Left lung (tissue), 10 donors: ENCODE results near the gene SMAD7. TPM values are rescaled to one million over a fixed set of nuclear protein-coding genes. Genes with fewer than 3 reads are reported as not detected.
A peak's percentile ranks its signal among the peaks of the same experiment; 100 is the strongest.

Experiments
- ATAC-seq: fragments of 200-7000 bp; cut with Tn5 transposase; one replicate; pipeline ENCODE4 v1.9.1; 2020; ENCODE audit warnings: moderate library complexity
- DNase-seq, 4 donors: peaks; one replicate each; pipeline ENCODE4 v3.0.0-alpha.2; 2013 to 2020
- H3K27ac ChIP-seq, 2 donors: fragments of 200-600 bp; sonication (generic) in 1 of 2; one replicate each; pipeline versions ENCODE4 v1.5.0 to v1.8.0; 2020 to 2021
- H3K27me3 ChIP-seq, 2 donors: fragments of 200-600 bp; sonication (generic) in 1 of 2; one replicate each; pipeline versions ENCODE4 v1.5.0 to v1.8.0; 2020 to 2021
- H3K36me3 ChIP-seq, 2 donors: fragments of 200-600 bp; sonication (generic) in 1 of 2; one replicate each; pipeline versions ENCODE4 v1.5.0 to v1.8.0; 2020 to 2021
- H3K4me1 ChIP-seq, 2 donors: fragments of 200-600 bp; one replicate each; pipeline ENCODE4 v1.8.0; 2021
- H3K4me3 ChIP-seq, 2 donors: fragments of 200-600 bp; sonication (generic) in 1 of 2; one replicate each; pipeline versions ENCODE4 v1.5.0 to v1.8.0; 2020 to 2021; ENCODE audit warnings: mild to moderate bottlenecking in 1 of 2
- H3K9me3 ChIP-seq, 2 donors: fragments of 200-600 bp; sonication (generic) in 1 of 2; one replicate each; pipeline versions ENCODE4 v1.5.0 to v1.8.0; 2020 to 2021
- CTCF ChIP-seq, 2 donors: fragments of 200-600 bp; sonication (generic) in 1 of 2; IDR thresholded peaks; one replicate each; pipeline versions ENCODE4 v1.5.0 to v1.8.0; 2021; ENCODE audit warnings: antibody characterized with exemption in 2 of 2
- intact Hi-C, 2 donors: fragments of 100-400 bp; cut with DNase I; formaldehyde crosslinking; loops; one replicate each; pipeline versions ENCODE4 v1.11.2 to v1.14.2; 2022
- polyA plus RNA-seq, 6 donors: library from polyadenylated mRNA; unstranded; fragments of 120-200 nt; gene quantifications; one replicate each; pipeline ENCODE4 v1.2.1, GENCODE V29; 2013; ENCODE audit not compliant: insufficient read length in 6 of 6
- total RNA-seq, 2 donors: library from RNA; stranded (reverse); fragmentation: NEBNext Ultra II Directional; extraction: Animal tissue kit (Norgen Biotek cat#: 25700); gene quantifications; one replicate each; pipeline ENCODE4 v1.2.1, GENCODE V29; 2021
- donor health status: DM: no; HTN: yes; CAD: no.
- donor health status: DM: no; HTN: no; CAD: no.

SMAD7 gene
- total and polyA plus RNA-seq, 8 donors: 43.3 to 71.2 (median 61.9) TPM

- ATAC-seq: peak; percentile 31
- Histone ChIP-seq H3K4me3 (no peak overlapping the region), H3K9me3 (no peaks in the 10 kb centered on the region), H3K36me3 (peaks cover 0 to 7% of the 10 kb centered on the region in 2 donors), H3K27me3 (no peaks in the 10 kb centered on the region), H3K27ac (no peak overlapping the region), H3K4me1 (peaks cover 5 to 45% of the 10 kb centered on the region in 2 donors)
- DNase-seq: peak in 2 of 4 donors; percentile 52 to 75
- intact Hi-C loops: no loop called here
- no peak for TF ChIP-seq CTCF (IDR thresholded peaks at IDR 0.05)
Measured at GRCh38 chr18:48914581-48915251, 36.0 kb downstream of the SMAD7 start.

- DNase-seq (no peak), ATAC-seq (no peak)
- intact Hi-C loops: no loop called here
- Histone ChIP-seq H3K27ac (no peak overlapping the region), H3K9me3 (no peaks in the 10 kb centered on the region), H3K27me3 (no peaks in the 10 kb centered on the region), H3K36me3 (no peaks in the 10 kb centered on the region), H3K4me1 (peaks cover 5 to 37% of the 10 kb centered on the region in 2 donors), H3K4me3 (no peak overlapping the region)
- TF ChIP-seq CTCF (IDR thresholded peaks at IDR 0.05): no peak
Measured at GRCh38 chr18:48913775-48914174, 37.0 kb downstream of the SMAD7 start.

- no peaks in the 10 kb centered on the region for H3K9me3 ChIP-seq
- peaks cover 5 to 32% of the 10 kb centered on the region in 2 donors for H3K4me1 ChIP-seq
- no peaks in the 10 kb centered on the region for H3K27me3 ChIP-seq
- H3K4me3 ChIP-seq: no peak overlapping the region
- no peak overlapping the region for H3K27ac ChIP-seq
- no peaks in the 10 kb centered on the region for H3K36me3 ChIP-seq
- peak; percentile 49 for ATAC-seq
- no peak for TF ChIP-seq CTCF (IDR thresholded peaks at IDR 0.05)
- intact Hi-C loops: no loop called here
- no peak for DNase-seq
Measured at GRCh38 chr18:48913201-48913600, 37.6 kb downstream of the SMAD7 start.

GRCh38 chr18:48910972-48911545, 39.7 kb downstream of the SMAD7 start:
- TF ChIP-seq CTCF (IDR thresholded peaks at IDR 0.05): no peak
- H3K36me3 ChIP-seq: no peaks in the 10 kb centered on the region
- H3K4me1 ChIP-seq: peaks cover 0 to 10% of the 10 kb centered on the region in 2 donors
- no peaks in the 10 kb centered on the region for H3K27me3 ChIP-seq
- ATAC-seq: no peak
- no peak overlapping the region for H3K27ac ChIP-seq
- intact Hi-C loops: no loop called here
- DNase-seq: no peak
- H3K9me3 ChIP-seq: no peaks in the 10 kb centered on the region
- H3K4me3 ChIP-seq: no peak overlapping the region

- intact Hi-C loops: no loop called here
- no peak for TF ChIP-seq CTCF (IDR thresholded peaks at IDR 0.05)
Measured at GRCh38 chr18:48909721-48910120, 41.0 kb downstream of the SMAD7 start.

More at GRCh38 chr18:48909721-48910120, 41.0 kb downstream of the SMAD7 start:
- Histone ChIP-seq H3K4me1 (peaks cover 0 to 4% of the 10 kb centered on the region in 2 donors), H3K4me3 (no peak overlapping the region), H3K9me3 (no peaks in the 10 kb centered on the region), H3K36me3 (no peaks in the 10 kb centered on the region), H3K27ac (no peak overlapping the region), H3K27me3 (no peaks in the 10 kb centered on the region)
- ATAC-seq: no peak
- DNase-seq: no peak
